SU-DHL-6 (cell line): ENCODE measurements around the gene MICAL3.

Source experiments
- H2AFZ ChIP-seq: fragments of 200-600 bp; sonication (generic); 2 replicates; pipeline ENCODE4 v1.6.1; 2014; ENCODE audit warnings: low read depth, mild to moderate bottlenecking, moderate library complexity, mixed read lengths, antibody characterized with exemption, low read length; ENCODE audit not compliant: severe bottlenecking
- H3F3A ChIP-seq: fragments of 200-600 bp; shearing (Covaris generic); 2 replicates; pipeline ENCODE4 v1.6.0; 2016; ENCODE audit warnings: antibody characterized with exemption, mild to moderate bottlenecking; ENCODE audit not compliant: insufficient read depth
- H3K27ac ChIP-seq: fragments of 200-600 bp; sonication (generic); 2 replicates; pipeline ENCODE4 v1.5.1; 2016; ENCODE audit warnings: low read depth, mild to moderate bottlenecking, low read length, moderate library complexity, mixed read lengths
- H3K27me3 ChIP-seq: fragments of 200-600 bp; sonication (generic), shearing (Covaris generic); 2 replicates; pipeline ENCODE4 v1.6.0; 2014; ENCODE audit warnings: mild to moderate bottlenecking, low read length
- H3K36me3 ChIP-seq: fragments of 200-600 bp; sonication (generic); 2 replicates; pipeline ENCODE4 v1.6.1; 2014; ENCODE audit warnings: mild to moderate bottlenecking, low read length, mixed read lengths
- H3K4me2 ChIP-seq: fragments of 300-600, 200-600 bp; shearing (Covaris generic), sonication (generic); 2 replicates; pipeline ENCODE4 v1.6.0; 2014; ENCODE audit warnings: low read length, low read depth, mild to moderate bottlenecking; ENCODE audit not compliant: poor library complexity, severe bottlenecking
- H3K4me3 ChIP-seq: fragments of 200-600 bp; sonication (generic); 2 replicates; pipeline ENCODE4 v1.5.1; 2014; ENCODE audit warnings: antibody characterized with exemption, low read length, mild to moderate bottlenecking, mixed read lengths; ENCODE audit not compliant: insufficient read depth, poor library complexity, severe bottlenecking
- H3K79me2 ChIP-seq: fragments of 200-600 bp; sonication (generic); 2 replicates; pipeline ENCODE4 v1.6.1; 2014; ENCODE audit warnings: mild to moderate bottlenecking, low read length, moderate library complexity; ENCODE audit not compliant: insufficient read depth
- H3K9ac ChIP-seq: fragments of 200-600 bp; sonication (generic); 2 replicates; pipeline ENCODE4 v1.7.0; 2014; ENCODE audit warnings: mild to moderate bottlenecking, low read length
- H3K9me2 ChIP-seq: fragments of 200-600 bp; sonication (generic); replicated peaks from 2 replicates; pipeline ENCODE4 v1.6.1; 2014; ENCODE audit warnings: low read length; ENCODE audit not compliant: insufficient read depth
- H3K9me3 ChIP-seq: fragments of 200-600 bp; sonication (generic); 2 replicates; pipeline ENCODE4 v1.6.1; 2014; ENCODE audit warnings: low read length, mixed read lengths; ENCODE audit not compliant: insufficient read depth
- H4K20me1 ChIP-seq: fragments of 200-600 bp; sonication (generic); 2 replicates; pipeline ENCODE4 v1.6.1; 2014; ENCODE audit warnings: low read depth, mild to moderate bottlenecking, antibody characterized with exemption, low read length, moderate library complexity, mixed read lengths
- EZH2phosphoT487 ChIP-seq: fragments of 200-600 bp; sonication (generic), shearing (Covaris generic); conservative IDR thresholded peaks from 2 replicates; pipeline ENCODE4 v1.6.1; 2018; ENCODE audit warnings: mild to moderate bottlenecking, antibody characterized with exemption, low read length, moderate library complexity, mixed read lengths
- TF ChIP-seq, protein P1 (sequence below): fragments of 200-600 bp; sonication (generic); IDR thresholded peaks from one replicate; pipeline ENCODE4 v1.5.1; 2017; ENCODE audit warnings: antibody characterized with exemption, mild to moderate bottlenecking, low read length, moderate library complexity; ENCODE audit not compliant: insufficient read depth, poor library complexity, severe bottlenecking

The MICAL3 gene

GRCh38 chr22:17861909-17862308 is 162.5 kb downstream of the MICAL3 start:
- H3K9ac ChIP-seq, result no peak overlapping the region
- H3K9me2 ChIP-seq, result no peaks in the 10 kb centered on the region
- H2AFZ ChIP-seq, result no peak overlapping the region
- no peak overlapping the region for H3K4me3 ChIP-seq
- no peak overlapping the region for H3K27ac ChIP-seq
- no peak for TF ChIP-seq EZH2phosphoT487
- TF ChIP-seq, protein P1, sequence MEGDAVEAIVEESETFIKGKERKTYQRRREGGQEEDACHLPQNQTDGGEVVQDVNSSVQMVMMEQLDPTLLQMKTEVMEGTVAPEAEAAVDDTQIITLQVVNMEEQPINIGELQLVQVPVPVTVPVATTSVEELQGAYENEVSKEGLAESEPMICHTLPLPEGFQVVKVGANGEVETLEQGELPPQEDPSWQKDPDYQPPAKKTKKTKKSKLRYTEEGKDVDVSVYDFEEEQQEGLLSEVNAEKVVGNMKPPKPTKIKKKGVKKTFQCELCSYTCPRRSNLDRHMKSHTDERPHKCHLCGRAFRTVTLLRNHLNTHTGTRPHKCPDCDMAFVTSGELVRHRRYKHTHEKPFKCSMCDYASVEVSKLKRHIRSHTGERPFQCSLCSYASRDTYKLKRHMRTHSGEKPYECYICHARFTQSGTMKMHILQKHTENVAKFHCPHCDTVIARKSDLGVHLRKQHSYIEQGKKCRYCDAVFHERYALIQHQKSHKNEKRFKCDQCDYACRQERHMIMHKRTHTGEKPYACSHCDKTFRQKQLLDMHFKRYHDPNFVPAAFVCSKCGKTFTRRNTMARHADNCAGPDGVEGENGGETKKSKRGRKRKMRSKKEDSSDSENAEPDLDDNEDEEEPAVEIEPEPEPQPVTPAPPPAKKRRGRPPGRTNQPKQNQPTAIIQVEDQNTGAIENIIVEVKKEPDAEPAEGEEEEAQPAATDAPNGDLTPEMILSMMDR, result no peak
- H3K27me3 ChIP-seq, result no peaks in the 10 kb centered on the region
- H3K9me3 ChIP-seq, result no peaks in the 10 kb centered on the region
- no peaks in the 10 kb centered on the region for H3K79me2 ChIP-seq
- no peak overlapping the region for H3K4me2 ChIP-seq
- H4K20me1 ChIP-seq, result no peaks in the 10 kb centered on the region
- H3K36me3 ChIP-seq, result no peaks in the 10 kb centered on the region
- H3F3A ChIP-seq, result no peaks in the 10 kb centered on the region

- H3K9me3 ChIP-seq, result no peaks in the 10 kb centered on the region
- no peaks in the 10 kb centered on the region for H3K9me2 ChIP-seq
- H3F3A ChIP-seq, result no peaks in the 10 kb centered on the region
- H4K20me1 ChIP-seq, result no peaks in the 10 kb centered on the region
- TF ChIP-seq, protein P1, result no peak
- no peak for TF ChIP-seq EZH2phosphoT487
- no peaks in the 10 kb centered on the region for H3K79me2 ChIP-seq
- no peak overlapping the region for H3K9ac ChIP-seq
- no peak overlapping the region for H3K27ac ChIP-seq
- H3K36me3 ChIP-seq, result no peaks in the 10 kb centered on the region
- no peak overlapping the region for H2AFZ ChIP-seq
- no peak overlapping the region for H3K4me3 ChIP-seq
- H3K4me2 ChIP-seq, result no peak overlapping the region
- H3K27me3 ChIP-seq, result no peaks in the 10 kb centered on the region
These were observed 164.0 kb downstream of the MICAL3 start for GRCh38 chr22:17860220-17860965.

DNA sequence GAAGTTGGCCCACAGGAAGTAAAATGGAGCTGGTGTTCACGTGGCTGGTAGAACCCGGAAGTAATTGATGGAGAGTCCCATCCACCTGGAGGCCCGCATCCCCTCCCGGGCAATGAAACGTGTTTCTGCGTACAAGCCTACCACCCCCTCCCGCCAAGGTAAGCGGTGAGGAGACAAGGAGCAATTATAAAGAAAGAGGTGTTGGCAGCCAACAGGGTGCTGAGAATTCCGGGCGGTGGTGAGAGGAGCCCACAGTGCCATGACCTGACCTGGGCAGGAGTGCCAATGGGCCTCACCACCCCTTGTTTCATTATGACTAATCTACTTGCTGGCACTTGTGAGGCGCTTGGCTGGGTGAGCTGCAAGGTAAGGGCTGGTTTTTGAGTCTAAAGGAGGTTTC is 166.3 kb downstream of the MICAL3 start:
- no peaks in the 10 kb centered on the region for H3K27me3 ChIP-seq
- no peaks in the 10 kb centered on the region for H3K79me2 ChIP-seq
- no peak overlapping the region for H3K27ac ChIP-seq
- H3F3A ChIP-seq, result no peaks in the 10 kb centered on the region
- H3K9me2 ChIP-seq, result no peaks in the 10 kb centered on the region
- no peak overlapping the region for H2AFZ ChIP-seq
- H4K20me1 ChIP-seq, result no peaks in the 10 kb centered on the region
- TF ChIP-seq EZH2phosphoT487, result no peak
- no peaks in the 10 kb centered on the region for H3K36me3 ChIP-seq
- no peak overlapping the region for H3K4me3 ChIP-seq
- H3K4me2 ChIP-seq, result no peak overlapping the region
- H3K9ac ChIP-seq, result no peak overlapping the region
- no peaks in the 10 kb centered on the region for H3K9me3 ChIP-seq

- Histone ChIP-seq H3K4me2 (no peak overlapping the region), H2AFZ (no peak overlapping the region), H3K27me3 (no peaks in the 10 kb centered on the region), H3F3A (no peaks in the 10 kb centered on the region), H3K27ac (no peak overlapping the region), H3K9me3 (no peaks in the 10 kb centered on the region), H3K36me3 (no peaks in the 10 kb centered on the region), H3K79me2 (no peaks in the 10 kb centered on the region), H4K20me1 (no peaks in the 10 kb centered on the region), H3K9me2 (no peaks in the 10 kb centered on the region), H3K9ac (no peak overlapping the region), H3K4me3 (no peak overlapping the region)
- no peak for TF ChIP-seq EZH2phosphoT487
- TF ChIP-seq, protein P1, result no peak
These were observed 168.6 kb downstream of the MICAL3 start for GRCh38 chr22:17855572-17856290.
